Esophagus squamous epithelium (tissue), 4 donors: ENCODE results near the gene GRIK4.

Experiments used
- CTCF ChIP-seq, 6 experiments: fragments of 450-650 bp in 4 of 6; fragments of 200-600 bp in 2 of 6; sonication (generic) in 2 of 6; IDR thresholded peaks; one replicate each; pipeline ENCODE4 v1.5.1; 2016 to 2019; ENCODE audit warnings: antibody characterized with exemption in 6 of 6, mild to moderate bottlenecking in 4 of 6, moderate library complexity in 4 of 6
- POLR2A ChIP-seq, 4 donors: fragments of 450-650 bp; IDR thresholded peaks; one replicate each; pipeline ENCODE4 v1.6.1; 2017; ENCODE audit warnings: antibody characterized with exemption in 4 of 4, mild to moderate bottlenecking in 4 of 4, moderate library complexity in 3 of 4

DNA sequence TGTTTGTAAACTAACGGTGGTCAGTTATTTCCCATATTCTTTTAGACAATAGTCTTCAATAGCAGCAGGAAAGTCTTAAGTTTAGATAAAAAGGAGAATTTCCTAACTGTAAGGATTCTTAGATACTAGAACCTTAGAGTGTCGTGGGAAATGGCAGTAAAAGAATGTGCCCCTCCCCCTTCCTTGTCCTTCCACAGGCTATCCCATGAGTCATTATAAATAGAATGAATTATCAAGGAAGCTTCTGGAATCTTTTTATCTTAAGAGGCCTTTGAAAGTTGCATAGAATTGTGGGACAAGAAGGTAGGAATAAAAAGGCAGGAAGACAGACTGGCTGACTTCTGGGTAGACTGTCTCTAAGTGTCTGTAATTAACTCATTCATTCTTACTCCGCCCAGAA lies 347.2 kb downstream of the GRIK4 start:
- no peak for TF ChIP-seq POLR2A (IDR thresholded peaks at IDR 0.05)
- no peak for TF ChIP-seq CTCF (IDR thresholded peaks at IDR 0.05)
